ENCODE results near the gene ANGPTL7.
"Not testable (repeated sequence)": the region's sequence is repeated elsewhere in the genome, so short reads cannot be mapped to it uniquely, and the experiment has no call there.

The ANGPTL7 gene

DNA sequence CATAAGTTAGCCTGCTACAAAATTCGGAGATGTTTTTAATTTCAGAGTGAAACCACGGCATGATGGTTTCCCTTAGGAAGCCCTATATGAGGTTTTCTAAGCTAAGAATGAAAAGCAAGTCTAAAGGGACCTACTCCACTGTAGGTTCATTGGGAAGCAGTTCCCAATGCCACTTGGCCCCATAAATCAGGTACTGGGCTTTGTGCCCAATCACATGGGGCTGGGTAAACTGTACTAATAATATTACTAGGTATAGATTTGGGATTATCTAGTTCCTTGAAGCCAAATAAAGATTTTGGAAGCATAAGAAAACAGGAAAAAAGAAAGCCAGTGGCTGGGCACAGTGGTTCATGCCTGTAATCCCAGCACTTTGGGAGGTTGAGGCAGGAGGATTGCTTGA lies 19.1 kb upstream of the ANGPTL7 start:
- DNase-seq, result no peak

DNA sequence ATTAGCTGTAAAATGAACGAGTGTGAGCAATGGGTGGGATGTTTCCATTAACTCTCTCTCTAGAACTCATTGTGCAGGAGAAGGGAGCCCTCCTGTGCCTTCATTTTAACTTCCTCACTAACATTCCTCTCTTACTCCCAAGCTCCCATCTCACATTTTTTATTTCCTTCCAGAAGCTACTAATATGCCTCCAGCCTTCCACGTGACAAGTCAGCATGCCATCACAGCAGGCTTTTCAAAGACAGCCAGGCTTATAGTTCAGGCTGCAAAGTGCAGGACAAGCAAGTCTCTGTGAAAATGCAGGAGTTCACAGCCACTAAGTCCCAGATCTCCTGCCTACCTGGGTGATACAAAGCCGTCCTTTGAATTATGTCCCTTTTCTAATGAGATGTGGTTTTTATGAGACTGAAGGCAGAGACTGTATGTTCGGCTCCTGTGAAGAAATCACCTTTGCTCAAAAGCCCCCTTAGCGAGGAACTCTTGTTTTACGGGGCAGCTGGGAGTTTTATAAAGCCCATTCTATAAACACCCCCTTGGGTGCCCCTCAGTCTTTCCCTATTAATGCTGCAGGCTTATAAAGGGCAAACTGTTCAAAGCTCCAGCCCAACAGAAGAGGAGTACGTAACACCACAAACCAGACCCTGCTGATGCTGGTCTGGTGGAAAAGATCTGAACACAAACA lies 14.8 kb upstream of the ANGPTL7 start:
- no peak for DNase-seq

DNA sequence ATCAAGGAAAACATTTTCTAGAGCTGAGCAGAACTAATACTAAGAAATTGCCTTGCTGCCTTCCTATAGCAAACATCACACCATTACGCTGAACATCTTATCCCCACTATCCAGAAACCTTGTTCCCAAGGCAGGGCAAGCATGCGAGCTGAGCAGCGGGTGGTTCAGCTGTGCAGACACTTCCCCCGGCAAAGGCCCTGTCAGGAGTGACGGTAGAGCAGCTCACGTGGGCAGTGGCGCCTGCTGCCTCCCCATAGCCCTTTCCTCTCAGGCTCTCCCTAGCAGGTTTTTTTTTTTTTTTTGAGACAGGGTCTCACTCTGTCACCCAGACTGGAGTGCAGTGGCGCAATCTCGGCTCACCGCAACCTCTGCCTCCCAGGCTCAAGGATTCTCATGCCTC lies 13.7 kb upstream of the ANGPTL7 start:
- no peak for DNase-seq

DNA sequence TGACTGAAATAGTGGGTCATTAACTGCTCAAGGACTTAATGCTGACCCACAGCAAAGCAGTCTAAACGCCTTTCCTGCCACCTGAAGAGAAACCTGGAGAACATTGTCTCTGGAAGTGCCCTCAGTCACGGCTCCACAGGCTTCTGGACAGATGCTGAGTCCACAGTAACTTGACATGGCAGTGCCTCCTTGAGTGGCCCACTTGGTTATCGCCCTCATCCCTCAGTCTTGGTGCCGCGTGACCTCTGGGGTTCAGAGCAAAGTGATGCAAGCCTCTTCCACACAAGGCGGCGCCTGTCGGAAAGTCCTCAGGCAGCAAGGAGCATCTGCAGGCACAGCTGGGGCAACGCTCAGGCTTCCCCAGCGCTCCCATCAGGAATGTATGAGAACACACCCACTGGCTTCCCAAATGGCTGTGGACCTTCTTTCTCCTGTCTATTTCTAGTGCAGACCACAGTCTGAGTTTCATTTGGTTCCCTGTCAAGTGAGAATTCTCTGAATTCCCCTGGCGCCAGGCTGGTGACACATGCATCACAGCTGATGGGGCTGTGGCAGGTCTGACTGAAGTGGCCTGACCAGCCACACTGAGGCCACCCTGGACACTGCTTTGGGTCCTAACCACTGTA lies 13.0 kb upstream of the ANGPTL7 start:
- DNase-seq, result no peak

DNA sequence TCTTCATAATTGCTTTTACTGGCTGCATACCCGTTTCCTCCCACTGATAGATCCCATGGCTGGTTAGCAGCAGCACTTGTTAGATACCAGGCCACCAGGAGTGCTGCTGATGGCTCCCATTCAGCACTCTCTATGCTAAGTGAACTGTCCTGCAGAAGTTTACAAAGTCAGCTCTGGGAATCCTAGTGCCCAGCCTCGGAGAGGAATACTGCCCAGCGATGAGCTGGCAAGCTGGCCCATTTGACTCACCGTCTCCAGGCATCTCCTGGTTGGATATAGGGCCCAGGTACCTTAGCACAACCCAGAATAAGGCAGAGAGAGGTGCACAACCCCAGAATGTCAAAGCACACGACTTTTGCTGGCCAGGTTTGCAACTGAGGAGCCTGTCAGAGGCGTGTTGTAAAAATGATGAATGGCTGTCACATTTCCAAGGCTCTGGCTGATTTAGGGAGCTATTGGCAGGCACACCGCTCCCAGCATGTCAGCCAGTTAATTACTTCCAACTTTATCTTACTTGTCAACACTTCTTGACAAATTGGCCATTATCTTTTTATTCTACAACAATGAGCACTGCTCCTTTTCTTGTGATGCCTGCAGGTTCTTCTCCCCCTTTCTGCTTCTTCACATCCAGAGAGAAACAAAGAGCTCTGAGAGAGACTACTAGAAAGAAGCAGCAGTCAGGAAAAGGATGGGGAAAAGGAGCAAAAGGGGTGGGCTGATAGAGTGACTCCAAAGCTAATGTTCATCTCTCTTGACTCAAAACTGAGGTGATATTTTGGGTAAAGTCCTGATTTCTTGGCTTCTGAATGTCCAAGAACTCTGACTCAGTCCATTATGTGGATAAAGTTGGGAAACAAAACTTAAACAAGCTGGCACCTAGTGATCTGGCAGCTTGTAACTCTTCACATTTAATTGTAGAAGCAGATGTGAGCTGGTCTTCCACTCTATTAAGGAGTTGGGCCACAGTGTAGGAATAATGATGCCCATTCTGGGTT lies 10.8 kb upstream of the ANGPTL7 start:
- DNase-seq, result no peak

DNA sequence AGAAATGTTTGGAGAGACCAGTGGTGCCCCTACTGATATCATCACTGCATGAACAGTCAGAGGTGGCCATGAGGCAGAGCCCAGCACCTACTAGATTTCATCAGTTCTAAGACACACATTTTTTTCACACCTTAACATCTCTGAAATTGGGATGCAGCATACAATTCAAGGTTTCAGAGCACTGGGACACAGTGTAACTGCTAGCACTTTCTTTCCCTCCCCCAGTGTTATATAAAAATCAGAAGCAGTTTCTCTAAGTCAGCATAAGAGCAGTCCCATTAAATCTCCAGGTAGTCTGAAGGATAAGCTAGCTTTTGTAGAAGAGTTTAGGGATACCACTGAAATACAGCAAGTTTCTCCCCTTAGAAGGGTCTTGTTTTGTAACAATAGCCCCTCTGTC lies 10.0 kb upstream of the ANGPTL7 start:
- DNase-seq, result no peak

DNA sequence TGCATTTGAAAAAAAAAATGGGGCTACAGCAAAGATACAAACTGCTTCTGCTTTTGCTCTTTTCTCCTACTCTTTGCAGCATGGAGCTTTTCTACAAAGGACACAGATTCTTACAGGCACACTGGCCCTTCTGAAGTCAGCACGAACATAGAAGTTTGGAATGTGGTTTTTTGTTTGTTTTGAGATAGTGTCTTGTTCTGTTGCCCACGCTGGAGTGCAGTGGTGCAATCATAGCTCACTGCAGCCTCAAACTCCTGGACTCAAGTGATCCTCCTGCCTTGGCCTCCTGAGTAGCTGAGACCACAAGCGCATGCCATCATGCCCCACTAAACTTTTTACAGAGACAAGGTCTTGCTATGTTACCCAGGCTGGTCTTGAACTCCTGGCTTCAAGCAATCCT lies 9.4 kb upstream of the ANGPTL7 start:
- DNase-seq, result not testable (repeated sequence)

DNA sequence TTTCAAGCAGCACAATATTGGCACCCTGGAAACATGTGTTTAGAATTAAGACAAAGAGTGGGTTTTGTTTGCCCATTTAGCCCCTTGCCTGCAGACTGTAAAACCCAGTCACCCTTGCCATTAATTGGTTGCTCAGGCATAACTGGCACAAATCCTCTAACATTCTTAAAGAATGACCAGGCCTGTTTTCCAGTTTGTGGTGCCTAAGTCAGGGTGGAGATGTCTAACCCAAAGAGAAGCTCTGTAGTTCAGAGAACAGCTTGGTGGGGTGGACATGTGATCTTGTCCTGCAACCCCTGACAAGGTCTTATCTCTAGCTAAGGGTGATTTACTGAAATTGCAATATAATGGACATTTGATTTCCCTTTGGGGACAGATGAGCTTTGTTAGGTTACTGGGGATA lies 8.8 kb upstream of the ANGPTL7 start:
- DNase-seq, result no peak

DNA sequence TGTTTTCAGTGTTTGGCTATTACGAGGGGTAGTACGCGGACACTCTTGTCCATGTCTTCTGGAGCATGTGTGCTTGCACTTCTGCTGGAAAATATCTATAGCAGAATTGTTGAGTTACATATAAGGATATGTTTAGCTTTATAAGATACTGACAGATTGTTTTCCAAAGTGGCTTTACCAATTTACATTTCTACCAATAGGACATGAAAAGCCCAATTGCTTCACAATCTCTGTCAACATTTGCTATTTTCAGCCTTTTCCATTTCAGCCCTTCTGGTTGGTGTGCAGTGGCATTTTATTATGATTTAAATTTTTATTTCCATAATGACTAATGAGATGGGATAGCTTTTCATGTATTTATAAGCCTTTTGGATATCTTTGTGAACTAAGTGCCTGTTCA lies 6.3 kb upstream of the ANGPTL7 start:
- DNase-seq, result no peak

DNA sequence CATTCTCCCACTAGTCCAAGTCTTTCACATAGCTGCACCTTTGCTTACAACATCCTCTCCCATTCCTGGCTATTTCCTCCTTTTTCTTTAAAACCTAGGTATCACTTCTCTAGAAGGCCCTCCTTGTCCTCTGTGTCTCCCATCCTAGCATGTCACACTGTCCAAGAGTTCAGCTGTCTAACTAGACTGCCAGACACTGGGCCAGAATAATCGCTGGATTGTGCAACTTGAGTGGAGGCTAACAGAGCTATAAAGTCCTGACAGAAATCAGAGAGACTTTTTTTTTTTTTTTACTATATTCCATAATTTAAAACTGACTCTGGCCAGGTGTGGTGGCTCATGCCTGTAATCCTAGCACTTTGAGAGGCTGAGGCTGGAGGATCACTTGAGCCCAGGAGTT lies 4.2 kb upstream of the ANGPTL7 start:
- no peak for DNase-seq

DNA sequence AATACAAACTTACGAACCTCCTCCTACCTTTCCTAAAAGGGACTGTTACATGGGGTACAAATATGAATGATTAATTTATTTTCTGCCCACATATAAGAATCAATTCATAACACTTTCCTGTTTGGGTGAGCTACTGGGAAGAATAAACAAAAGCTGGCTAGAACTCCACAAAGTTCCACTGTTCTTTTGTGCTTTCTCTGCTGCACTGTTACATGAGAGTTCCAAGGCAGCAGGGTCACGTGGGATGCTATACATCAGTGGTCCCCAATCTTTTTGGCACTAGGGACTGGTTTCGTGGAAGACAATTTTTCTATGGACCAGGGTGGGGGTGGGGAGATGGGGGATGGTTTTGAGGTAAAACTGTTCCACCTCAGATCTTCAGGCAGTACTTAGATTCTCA lies 2.2 kb upstream of the ANGPTL7 start:
- DNase-seq, result no peak

DNA sequence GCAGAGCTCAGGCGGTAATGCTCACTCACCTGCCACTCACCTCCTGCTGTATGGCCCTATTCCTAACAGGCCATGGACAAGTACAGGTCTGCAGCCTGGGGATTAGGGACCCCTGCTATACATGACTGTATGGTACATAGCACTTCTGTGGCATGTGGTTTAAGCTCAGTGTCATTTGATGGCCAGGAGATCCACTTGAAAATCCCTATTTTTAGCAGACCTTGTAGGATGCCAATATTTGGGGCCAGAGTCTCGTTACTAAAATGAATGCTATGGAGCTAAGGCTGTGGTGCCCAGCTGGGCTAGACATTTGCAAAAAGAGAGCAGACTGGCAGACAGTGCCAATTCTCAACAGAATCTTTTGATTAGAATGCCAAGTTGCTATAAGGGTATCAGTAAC lies 1.7 kb upstream of the ANGPTL7 start:
- DNase-seq, result no peak

DNA sequence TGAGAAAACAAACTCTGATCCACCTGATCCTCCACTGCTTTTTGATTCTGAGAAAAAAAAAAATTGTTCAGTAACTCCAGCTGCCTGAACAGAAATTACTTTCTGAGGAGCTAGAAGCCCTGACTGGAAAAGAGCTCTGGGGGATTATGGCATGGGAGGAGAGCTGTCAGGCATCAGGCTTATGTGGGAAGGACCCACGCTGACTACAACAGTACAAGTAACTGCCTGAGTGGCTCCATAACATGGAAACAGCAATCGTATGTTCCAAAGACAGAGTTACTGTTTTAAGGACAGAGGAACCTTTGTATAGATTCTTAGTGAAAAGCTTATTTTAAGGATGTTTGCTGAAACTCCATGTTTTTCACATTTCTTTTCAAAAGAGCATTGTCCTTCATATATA lies 1.2 kb upstream of the ANGPTL7 start:
- no peak for DNase-seq

DNA sequence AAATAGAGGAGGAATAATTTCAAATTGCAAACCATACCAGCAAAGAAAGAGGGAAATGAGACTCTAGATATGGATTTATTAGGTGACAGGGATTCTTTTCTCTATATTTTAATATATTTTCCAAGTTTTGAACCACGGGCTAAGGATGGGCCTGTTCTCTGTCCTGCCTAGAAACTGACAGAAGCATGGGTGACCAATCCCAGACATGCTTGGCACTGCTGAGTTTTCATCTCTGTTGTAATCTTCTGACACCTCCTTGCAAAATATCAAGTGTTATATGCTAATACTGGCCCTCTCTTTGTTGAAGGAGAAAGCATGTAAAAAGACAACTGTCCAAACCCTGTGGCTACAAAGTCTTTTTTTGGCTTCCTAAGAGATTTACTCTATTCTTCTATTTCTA lies 774 bp upstream of the ANGPTL7 start:
- DNase-seq, result no peak

DNA sequence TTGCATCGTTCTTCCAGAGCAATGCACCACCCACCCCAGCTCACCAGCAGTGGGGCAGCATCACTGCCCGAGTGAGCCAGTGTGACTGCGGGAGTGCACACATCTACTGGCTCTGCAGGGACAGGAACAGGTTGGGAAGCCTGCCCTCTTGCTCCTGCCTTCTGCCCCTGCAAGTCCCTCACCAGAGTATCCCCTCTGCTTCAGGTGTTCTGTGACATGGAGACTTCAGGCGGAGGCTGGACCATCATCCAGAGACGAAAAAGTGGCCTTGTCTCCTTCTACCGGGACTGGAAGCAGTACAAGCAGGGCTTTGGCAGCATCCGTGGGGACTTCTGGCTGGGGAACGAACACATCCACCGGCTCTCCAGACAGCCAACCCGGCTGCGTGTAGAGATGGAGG lies 4.2 kb downstream of the ANGPTL7 start:
- DNase-seq, result no peak

DNA sequence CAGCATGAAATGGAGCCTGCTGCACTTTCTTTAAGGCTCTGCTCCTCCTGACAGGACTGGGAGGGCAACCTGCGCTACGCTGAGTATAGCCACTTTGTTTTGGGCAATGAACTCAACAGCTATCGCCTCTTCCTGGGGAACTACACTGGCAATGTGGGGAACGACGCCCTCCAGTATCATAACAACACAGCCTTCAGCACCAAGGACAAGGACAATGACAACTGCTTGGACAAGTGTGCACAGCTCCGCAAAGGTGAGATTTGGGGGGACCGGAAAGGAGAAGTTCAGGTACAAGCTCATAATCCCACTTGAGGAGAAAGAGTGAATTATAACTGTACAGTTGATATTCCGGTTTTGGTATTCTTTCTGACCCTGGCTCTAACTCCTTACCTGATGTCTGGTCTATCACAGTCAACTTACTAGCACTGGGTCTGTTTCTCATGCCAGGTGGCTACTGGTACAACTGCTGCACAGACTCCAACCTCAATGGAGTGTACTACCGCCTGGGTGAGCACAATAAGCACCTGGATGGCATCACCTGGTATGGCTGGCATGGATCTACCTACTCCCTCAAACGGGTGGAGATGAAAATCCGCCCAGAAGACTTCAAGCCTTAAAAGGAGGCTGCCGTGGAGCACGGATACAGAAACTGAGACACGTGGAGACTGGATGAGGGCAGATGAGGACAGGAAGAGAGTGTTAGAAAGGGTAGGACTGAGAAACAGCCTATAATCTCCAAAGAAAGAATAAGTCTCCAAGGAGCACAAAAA lies 5.4 kb downstream of the ANGPTL7 start:
- no peak for DNase-seq

DNA sequence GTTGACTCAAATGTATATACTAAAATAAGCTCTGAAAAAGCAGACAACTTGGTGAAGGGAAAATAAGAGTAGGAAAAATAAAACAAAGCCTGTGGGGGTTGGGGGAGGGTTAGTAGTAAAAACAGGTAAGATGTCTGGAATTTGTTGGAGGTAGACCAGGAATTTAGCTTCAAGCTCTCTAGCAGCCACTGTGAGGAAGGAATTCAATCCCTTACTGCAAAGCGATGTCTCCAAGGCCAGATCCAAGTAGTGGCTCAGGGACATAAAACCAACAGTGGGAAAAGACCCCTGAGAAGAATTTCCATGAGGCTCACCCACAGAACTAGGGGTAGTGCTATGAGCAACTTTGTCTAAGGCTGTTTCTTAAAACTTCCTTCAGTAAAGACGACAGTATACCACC lies 7.8 kb downstream of the ANGPTL7 start:
- DNase-seq, result no peak

DNA sequence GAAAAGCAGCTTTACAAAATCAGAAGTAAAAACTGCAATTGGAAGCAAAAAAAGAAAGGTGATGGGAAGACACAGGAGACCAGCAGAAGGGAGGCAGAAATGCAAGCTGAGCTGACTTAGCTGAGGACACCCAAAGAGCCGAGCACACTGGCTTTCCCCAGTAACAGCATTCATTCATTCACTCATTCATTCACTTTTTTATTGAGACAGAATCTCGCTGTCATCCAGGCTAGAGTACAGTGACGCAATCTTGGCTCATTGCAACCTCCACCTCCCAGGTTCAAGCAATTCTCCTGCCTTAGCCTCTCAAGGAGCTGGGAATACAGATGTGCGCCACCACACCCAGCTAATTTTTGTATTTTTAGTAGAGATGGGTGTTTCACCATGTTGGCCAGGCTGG lies 8.2 kb downstream of the ANGPTL7 start:
- DNase-seq, result no peak

DNA sequence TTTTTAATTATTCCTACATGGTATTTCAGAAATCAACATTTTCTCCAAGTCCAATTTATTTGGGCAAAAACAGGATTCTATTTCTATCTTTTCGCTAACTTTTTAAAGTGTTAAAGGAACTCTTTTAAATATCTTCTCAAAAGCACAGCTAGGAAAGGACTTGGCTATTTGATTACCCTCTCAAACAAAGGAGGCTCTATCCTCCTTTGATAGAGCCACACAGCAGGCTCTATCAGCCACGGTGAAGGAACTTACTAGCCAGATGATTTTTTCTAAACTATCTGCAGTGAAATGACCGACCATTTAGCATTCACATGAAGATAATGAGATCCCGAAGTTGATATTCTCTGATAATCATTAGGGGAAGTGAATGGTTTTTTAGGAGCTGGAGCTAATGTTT lies 9.1 kb downstream of the ANGPTL7 start:
- no peak for DNase-seq

DNA sequence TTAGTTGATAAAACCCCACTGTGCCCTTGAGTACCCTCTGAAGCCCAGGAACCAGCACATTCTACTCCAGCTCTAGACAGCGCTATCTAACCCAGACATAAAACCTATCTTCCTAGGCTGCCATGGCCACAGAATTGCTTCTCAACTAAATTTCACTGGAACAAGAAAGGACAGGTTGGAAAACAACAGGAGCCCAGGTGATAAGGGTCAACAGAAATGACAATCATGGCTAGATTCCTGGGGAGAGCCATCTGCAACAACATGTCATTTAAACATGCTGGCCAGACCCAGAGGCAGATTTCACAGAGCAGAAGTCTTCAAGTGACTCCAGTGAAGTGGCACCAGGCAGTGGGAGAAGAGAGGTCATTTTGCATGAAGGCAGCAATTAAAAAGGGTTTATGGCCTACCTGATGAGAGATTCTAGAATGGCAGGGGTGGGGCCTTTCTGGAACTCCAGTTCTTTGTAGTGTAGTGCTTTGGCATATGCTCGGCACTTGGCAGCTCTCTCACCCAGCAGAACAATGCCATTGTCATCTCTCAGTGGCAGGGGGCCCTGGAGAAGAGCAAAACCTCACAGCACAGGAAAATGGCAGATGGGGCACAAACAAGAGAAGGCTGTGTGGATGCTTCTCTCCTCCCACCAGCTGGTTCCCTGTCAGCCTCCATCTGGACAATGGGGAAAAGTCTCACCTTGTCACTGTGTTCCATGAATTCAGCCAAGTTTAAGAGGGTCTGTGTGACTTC lies 9.9 kb downstream of the ANGPTL7 start:
- DNase-seq, result no peak

DNA sequence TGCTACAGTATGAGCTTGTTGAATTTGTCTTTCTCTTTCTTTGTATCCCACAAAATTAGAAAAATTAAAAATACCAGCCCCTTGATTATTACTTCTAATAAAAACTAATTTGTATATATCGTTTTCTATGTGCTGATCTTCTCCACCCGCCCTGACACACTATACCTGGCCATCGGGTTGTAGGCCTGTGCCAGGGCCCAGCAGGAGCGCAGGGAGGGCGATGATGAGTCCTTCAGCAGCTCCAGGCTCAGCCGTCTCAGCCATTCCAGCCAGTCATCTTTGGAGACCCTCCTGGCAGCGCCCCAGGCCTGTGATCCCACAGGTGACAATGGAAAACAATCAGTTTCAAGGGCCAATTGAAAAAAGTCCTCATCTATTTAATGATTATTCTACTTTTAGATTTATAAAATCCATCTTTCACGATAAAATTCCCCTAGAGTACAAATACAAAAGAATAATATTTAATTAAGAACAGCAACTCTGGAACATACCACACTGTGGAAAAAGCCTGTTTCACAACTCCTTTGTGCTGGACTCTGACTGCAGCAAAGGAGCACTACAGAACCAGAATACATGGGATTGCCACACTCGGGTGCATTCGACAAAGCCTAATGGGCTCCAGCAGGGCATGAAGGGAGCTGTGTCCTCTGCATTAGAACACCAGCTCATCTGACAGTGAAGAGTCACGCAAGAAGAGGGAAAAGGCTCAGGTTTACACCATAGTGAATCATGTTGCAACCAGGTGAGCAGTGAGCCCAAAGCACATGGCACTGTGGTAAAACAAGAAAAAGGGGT lies 15.4 kb downstream of the ANGPTL7 start:
- no peak for DNase-seq
